Activated T-helper 1 cell treated with anti-CD3 and anti-CD28 coated beads, Interleukin-12 subunit alpha, Interleukin-12 subunit beta, Interleukin-2, Interleukin-4 antibody, amounts not matched to agents 30 ng/mL and 10 ng/mL and 1 ng/mL, durations not matched to agents 14 hours and 24 hours and 36 hours (primary cell): Measurements from ENCODE around the gene REEP1. TPM values are rescaled to one million over a fixed set of nuclear protein-coding genes. Genes with fewer than 3 reads are reported as not detected.

Source experiments
- DNase-seq: peaks from one replicate; pipeline ENCODE4 v3.0.0; 2021; ENCODE audit warnings: low spot score
- H3K27ac Mint-ChIP-seq: one replicate; pipeline ENCODE4 v1.8.0; 2021; ENCODE audit warnings: mild to moderate bottlenecking, mixed read lengths
- H3K27me3 Mint-ChIP-seq: one replicate; pipeline ENCODE4 v1.8.0; 2022; ENCODE audit warnings: mild to moderate bottlenecking, moderate library complexity, mixed read lengths; ENCODE audit not compliant: insufficient read depth
- H3K36me3 Mint-ChIP-seq: one replicate; pipeline ENCODE4 v1.8.0; 2021; ENCODE audit warnings: low read depth, mixed read lengths
- H3K4me1 Mint-ChIP-seq: one replicate; pipeline ENCODE4 v1.8.0; 2021; ENCODE audit warnings: low read depth, mixed read lengths
- H3K4me3 Mint-ChIP-seq: one replicate; pipeline ENCODE4 v1.8.0; 2021; ENCODE audit warnings: mild to moderate bottlenecking, moderate library complexity, mixed read lengths
- H3K9me3 Mint-ChIP-seq: one replicate; pipeline ENCODE4 v1.8.0; 2021; ENCODE audit warnings: mixed read lengths
- intact Hi-C: fragments of 100-400 bp; cut with micrococcal nuclease; formaldehyde crosslinking; loops from one replicate; pipeline ENCODE4 v1.15.1; 2024
- total RNA-seq: library from RNA; stranded (reverse); gene quantifications from 2 replicates; pipeline ENCODE4 v1.2.3, GENCODE V29; 2022

The REEP1 gene
- total RNA-seq, 1 donor from 2014 or later, result 0.26 TPM

DNA sequence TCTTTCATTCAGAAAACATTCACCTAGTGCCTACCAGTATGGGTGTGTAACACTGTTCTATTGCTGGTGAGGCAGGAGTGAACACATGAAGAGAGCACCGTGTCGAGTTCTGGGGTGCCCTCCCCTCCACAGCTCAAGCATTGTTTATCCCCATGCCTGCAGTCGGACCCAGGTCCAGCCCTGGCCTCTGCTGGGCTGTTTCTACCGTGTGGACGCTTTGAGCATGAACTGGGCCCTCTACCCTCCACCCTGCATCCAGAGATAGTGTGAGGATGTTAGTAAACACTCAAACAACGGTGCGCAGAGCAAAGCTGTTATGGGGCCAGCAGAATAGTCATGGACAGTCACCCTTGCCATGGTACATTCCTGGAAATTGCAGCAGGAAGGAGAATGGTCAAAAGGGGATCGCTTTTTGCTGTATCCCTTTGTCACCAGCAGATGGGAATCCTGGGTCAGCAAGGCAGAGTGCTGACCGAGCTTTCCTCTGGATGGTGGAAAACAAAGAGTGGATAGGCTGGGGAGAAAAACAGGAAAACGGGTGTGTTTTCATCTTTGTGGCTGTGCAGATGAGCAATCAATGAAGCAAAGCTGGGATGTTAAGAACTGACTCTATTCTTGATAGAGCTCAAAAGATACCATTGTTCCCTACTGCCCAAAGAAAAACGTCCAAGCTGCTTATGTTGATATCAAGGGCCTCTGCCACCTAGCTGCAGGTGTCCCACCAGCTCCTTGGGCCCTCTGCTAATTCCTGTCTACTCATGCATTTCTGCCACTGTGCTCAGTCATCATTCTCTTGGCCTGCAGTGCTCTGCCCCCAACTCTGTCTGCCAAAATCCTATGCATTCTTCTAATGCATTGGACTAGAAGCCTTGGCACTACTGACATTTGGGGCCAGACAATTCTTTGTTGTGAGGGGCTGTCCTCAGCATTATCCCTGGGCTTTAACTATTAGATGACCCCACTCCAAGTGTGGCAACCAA lies 38.7 kb downstream of the REEP1 start:
- Mint-ChIP-seq H3K9me3 (no peaks in the 10 kb centered on the region), H3K27ac (no peak overlapping the region), H3K36me3 (no peaks in the 10 kb centered on the region), H3K27me3 (peaks cover 18% of the 10 kb centered on the region), H3K4me1 (no peaks in the 10 kb centered on the region), H3K4me3 (no peak overlapping the region)
- DNase-seq, result no peak
- intact Hi-C loops, result no loop called here

- DNase-seq, result no peak
- no peak overlapping the region for H3K4me3 Mint-ChIP-seq
- intact Hi-C loops, result loop anchor here (1.0 kb wide), 1 partner anchor 76 kb away; no protein-coding TSS in a partner anchor
- H3K4me1 Mint-ChIP-seq, result no peaks in the 10 kb centered on the region
- H3K27ac Mint-ChIP-seq, result no peak overlapping the region
- H3K36me3 Mint-ChIP-seq, result no peaks in the 10 kb centered on the region
- no peaks in the 10 kb centered on the region for H3K9me3 Mint-ChIP-seq
- peaks cover 22% of the 10 kb centered on the region for H3K27me3 Mint-ChIP-seq
These were observed 39.9 kb downstream of the REEP1 start for GRCh38 chr2:86297382-86298147.

DNA sequence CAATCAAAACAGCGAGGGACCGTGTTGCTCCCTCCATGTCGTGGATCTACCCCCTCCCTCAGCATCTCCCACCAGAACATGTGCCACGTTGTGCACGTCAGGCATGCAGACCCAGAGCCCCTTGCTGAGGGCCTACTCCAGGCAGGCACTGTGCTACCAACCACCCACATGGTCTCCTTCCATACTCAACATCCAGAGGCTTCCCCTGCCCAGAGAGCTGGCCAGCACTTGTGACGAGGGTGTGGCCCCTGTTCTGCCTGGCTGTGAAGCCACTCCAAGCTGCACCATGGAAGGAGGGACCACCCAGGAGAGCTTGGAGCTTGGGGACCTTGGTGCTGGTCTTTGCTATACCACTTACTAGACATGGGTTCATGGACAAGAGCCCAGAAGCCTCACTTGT lies 40.5 kb downstream of the REEP1 start:
- Mint-ChIP-seq H3K9me3 (no peaks in the 10 kb centered on the region), H3K27me3 (peaks cover 22% of the 10 kb centered on the region)
- intact Hi-C loops, result loop anchor here (1.0 kb wide), 1 partner anchor 76 kb away; no protein-coding TSS in a partner anchor

GRCh38 chr2:86295066-86295465 lies 42.4 kb downstream of the REEP1 start:
- Mint-ChIP-seq H3K27me3 (peaks cover 15% of the 10 kb centered on the region), H3K4me1 (no peaks in the 10 kb centered on the region), H3K27ac (no peak overlapping the region), H3K9me3 (no peaks in the 10 kb centered on the region), H3K36me3 (no peaks in the 10 kb centered on the region), H3K4me3 (no peak overlapping the region)
- no peak for DNase-seq
- intact Hi-C loops, result no loop called here

More for the DNA sequence above, 40.5 kb downstream of the REEP1 start:
- no peak overlapping the region for H3K27ac Mint-ChIP-seq
- no peak overlapping the region for H3K4me3 Mint-ChIP-seq
- H3K36me3 Mint-ChIP-seq, result no peaks in the 10 kb centered on the region
- no peaks in the 10 kb centered on the region for H3K4me1 Mint-ChIP-seq
- no peak for DNase-seq

- Mint-ChIP-seq H3K36me3 (no peaks in the 10 kb centered on the region), H3K9me3 (no peaks in the 10 kb centered on the region), H3K27ac (no peak overlapping the region), H3K27me3 (peaks cover 18% of the 10 kb centered on the region), H3K4me1 (no peaks in the 10 kb centered on the region), H3K4me3 (no peak overlapping the region)
- intact Hi-C loops, result no loop called here
- DNase-seq, result no peak
These were observed 43.8 kb downstream of the REEP1 start for GRCh38 chr2:86293612-86294011.

DNA sequence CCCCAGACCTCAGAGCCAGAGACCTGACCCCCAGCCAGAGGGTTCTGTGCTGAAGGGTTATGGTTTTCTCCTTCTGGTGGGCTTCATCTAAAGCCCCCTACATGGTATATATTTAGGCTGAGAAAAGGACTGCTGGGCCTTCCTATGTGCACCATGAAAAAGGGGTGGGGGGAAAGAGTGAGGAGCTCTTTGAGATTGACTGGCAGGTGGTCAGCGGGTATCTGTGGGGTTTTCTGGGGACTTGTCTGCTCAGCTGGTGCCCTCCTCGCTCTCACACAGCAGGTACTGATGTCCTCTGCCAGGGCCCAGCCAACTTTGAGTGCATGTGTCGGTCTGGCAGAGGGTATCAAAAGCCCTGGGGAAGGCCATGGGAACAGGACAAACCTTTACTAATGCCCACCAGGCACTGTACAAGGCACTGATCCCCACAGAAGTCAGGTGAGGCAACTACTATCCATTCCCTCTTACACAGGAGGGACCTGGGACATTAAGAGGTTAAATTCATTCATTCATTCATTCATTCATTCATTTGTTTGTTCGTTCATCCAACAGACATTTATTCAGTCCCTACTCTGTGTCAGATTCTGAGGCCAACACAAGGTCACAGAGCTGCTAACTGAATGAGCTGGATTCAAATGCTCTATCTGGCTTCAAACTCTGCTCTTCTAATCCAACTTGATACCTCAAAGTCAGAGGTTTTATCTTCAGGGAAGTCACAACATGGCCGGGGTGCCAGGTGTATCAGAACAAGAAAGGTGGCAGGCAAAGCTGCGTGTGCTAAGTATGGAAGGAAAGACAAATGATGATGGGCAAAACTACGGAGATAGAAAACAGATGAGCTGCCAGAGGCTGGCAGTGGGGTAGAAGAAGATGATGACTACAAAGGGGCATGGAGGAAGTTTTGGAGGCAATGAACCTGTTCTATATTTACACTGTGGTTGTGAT lies 44.6 kb downstream of the REEP1 start:
- Mint-ChIP-seq H3K4me3 (no peak overlapping the region), H3K9me3 (no peaks in the 10 kb centered on the region), H3K36me3 (no peaks in the 10 kb centered on the region), H3K27ac (no peak overlapping the region), H3K27me3 (peaks cover 20% of the 10 kb centered on the region), H3K4me1 (no peaks in the 10 kb centered on the region)
- intact Hi-C loops, result no loop called here
- no peak for DNase-seq

DNA sequence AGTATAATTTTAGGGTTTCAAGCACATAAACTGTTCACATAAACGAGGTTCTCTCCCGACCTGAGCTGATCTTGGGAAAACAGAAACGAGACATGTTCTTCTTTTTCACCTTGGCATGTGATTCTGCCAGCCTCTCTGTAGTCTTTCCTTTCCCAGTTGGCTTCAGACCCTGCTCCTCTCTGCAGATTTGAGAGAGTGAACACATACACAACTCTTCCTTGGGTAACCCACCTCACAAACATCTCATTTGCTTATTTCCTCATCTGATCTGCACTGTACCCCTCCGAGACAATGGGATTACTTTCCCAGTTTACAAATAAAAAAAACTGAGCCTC lies 46.1 kb downstream of the REEP1 start:
- intact Hi-C loops, result no loop called here
- H3K4me3 Mint-ChIP-seq, result no peak overlapping the region
- no peaks in the 10 kb centered on the region for H3K4me1 Mint-ChIP-seq
- no peaks in the 10 kb centered on the region for H3K9me3 Mint-ChIP-seq
- peaks cover 20% of the 10 kb centered on the region for H3K27me3 Mint-ChIP-seq
- H3K36me3 Mint-ChIP-seq, result no peaks in the 10 kb centered on the region
- H3K27ac Mint-ChIP-seq, result no peak overlapping the region
- DNase-seq, result no peak

DNA sequence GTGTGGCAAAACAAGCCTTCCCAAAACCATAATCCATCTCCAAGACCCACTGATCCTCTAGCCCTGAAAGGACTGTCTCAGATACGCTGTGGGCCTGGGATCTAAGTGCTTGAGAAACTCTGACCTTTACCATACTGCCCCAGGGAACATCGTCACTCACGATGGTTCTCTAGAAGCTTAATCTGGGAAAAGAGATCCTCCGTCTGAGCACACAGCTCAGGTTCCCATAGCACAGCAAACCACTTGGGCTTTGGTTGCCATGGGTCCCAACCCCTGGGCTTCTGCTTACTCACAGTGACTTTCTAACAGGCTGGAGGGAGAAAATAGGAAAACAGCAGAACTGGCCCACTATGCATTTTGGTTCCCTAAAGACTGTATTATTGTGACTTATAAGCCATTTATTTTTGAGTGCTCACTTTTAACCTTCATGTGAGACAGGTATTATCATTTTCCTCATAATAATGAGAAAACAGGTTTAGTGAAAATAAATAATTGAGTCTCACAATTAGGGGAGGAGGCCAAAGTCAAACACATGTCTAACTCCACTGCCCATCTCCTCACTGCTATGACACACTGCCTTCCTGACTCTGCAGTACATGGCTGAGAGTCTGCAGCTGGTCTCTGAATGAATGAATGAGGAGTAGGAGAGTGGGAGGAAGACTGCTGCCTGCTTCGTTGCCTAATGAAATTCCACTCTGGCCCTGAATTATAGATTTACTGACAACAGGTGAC lies 46.7 kb downstream of the REEP1 start:
- intact Hi-C loops, result no loop called here
- H3K36me3 Mint-ChIP-seq, result no peaks in the 10 kb centered on the region
- H3K27ac Mint-ChIP-seq, result no peak overlapping the region
- H3K9me3 Mint-ChIP-seq, result no peaks in the 10 kb centered on the region
- peaks cover 22% of the 10 kb centered on the region for H3K27me3 Mint-ChIP-seq
- H3K4me1 Mint-ChIP-seq, result no peaks in the 10 kb centered on the region
- DNase-seq, result no peak
- H3K4me3 Mint-ChIP-seq, result no peak overlapping the region

DNA sequence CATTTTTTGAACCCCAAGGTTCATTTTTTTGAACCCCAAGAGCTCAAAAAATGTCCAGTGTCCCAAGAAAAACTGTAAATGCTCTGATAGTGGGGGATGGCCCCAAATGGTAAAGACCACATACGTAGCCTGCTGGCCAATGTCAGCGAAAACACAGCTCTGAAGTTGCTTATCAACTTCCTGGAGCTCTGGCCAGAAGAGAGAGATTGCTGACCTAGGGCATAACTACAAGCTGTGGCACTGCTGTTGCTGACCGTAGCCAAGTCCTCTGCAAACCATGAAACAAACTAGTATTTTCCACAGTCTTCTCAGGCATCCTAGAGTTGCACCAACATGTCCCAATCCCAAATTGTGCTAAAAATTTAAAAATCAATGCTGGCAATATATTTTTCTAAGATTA lies 50.9 kb downstream of the REEP1 start:
- Mint-ChIP-seq H3K9me3 (no peaks in the 10 kb centered on the region), H3K36me3 (no peaks in the 10 kb centered on the region), H3K4me3 (no peak overlapping the region), H3K27ac (no peak overlapping the region), H3K27me3 (peaks cover 17% of the 10 kb centered on the region), H3K4me1 (no peaks in the 10 kb centered on the region)
- intact Hi-C loops, result no loop called here
- no peak for DNase-seq

- no peaks in the 10 kb centered on the region for H3K4me1 Mint-ChIP-seq
- no peak overlapping the region for H3K4me3 Mint-ChIP-seq
- no peaks in the 10 kb centered on the region for H3K9me3 Mint-ChIP-seq
- no peaks in the 10 kb centered on the region for H3K36me3 Mint-ChIP-seq
- peaks cover 12% of the 10 kb centered on the region for H3K27me3 Mint-ChIP-seq
- intact Hi-C loops, result no loop called here
- no peak overlapping the region for H3K27ac Mint-ChIP-seq
- DNase-seq, result no peak
These were observed 51.4 kb downstream of the REEP1 start for GRCh38 chr2:86285981-86286380.

DNA sequence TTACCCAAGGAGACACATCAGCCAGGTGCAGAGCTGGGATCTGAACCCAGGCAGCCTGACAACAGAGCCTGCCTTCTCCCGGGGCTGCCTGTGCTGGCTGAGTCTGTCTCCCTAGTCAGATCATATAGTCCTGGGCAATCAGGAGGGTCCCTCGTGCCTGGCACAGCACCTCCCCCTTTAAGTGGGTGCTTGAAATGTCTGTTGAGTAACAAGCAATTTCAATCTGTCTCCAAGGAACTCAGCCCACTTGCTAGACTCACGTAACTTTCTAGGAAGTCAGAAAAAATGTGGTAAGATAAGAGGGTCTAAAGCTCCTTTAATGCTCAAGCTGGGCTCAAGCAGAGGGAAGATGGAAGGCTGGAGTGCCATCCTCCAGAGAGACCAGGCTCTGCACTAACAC lies 51.9 kb downstream of the REEP1 start:
- Mint-ChIP-seq H3K27me3 (peaks cover 12% of the 10 kb centered on the region), H3K36me3 (no peaks in the 10 kb centered on the region), H3K4me3 (no peak overlapping the region), H3K4me1 (no peaks in the 10 kb centered on the region), H3K27ac (no peak overlapping the region), H3K9me3 (no peaks in the 10 kb centered on the region)
- intact Hi-C loops, result no loop called here
- no peak for DNase-seq

DNA sequence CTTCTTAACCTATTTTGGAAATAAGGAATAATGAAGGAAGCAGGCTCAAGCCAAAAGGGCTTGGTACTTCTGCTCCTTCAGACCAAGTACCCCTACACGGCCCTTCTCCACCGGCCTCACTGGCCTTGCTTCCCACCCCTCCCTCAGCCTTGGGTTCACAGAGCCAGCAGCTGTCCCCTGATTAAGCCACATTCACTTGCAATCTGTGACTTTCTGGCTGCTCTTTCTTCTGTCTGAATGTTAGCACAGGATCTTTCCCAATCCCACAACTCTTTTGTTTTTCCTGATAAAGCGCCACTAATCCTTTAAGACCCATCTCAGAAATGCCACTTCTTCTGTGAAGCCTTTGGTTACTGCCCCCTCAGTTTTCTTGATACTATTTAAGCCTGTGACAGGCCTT lies 52.4 kb downstream of the REEP1 start:
- Mint-ChIP-seq H3K4me3 (no peak overlapping the region), H3K27ac (no peak overlapping the region), H3K27me3 (peaks cover 9% of the 10 kb centered on the region), H3K9me3 (no peaks in the 10 kb centered on the region), H3K36me3 (no peaks in the 10 kb centered on the region), H3K4me1 (no peaks in the 10 kb centered on the region)
- intact Hi-C loops, result no loop called here
- DNase-seq, result no peak
